WTC11 (cell line): ENCODE data around the gene CST9. TPM values are rescaled to one million over a fixed set of nuclear protein-coding genes. Genes with fewer than 3 reads are reported as not detected.

ENCODE experiments used
- ATAC-seq: fragments of 200-7000 bp; cut with Tn5 transposase; 2 replicates; pipeline ENCODE4 v1.10.0; 2021; ENCODE audit warnings: mild to moderate bottlenecking, moderate library complexity
- Bru-seq: library from RNA; stranded (reverse); fragments of 400-500 nt; gene quantifications from one replicate; lab custom pipeline; 2021; lab: Mats Ljungman, UMichigan
- CTCF ChIA-PET: fragments of 300-600 bp; sonication (Branson Sonifier 250); formaldehyde crosslinking; loops from one replicate; lab custom pipeline; 2021; ENCODE audit warnings: antibody characterized with exemption; lab: Charles Lee
- POLR2A ChIA-PET: fragments of 350-600 bp; sonication (Branson Sonifier 250); formaldehyde crosslinking; loops from one replicate; lab custom pipeline; 2021; ENCODE audit warnings: antibody characterized with exemption; lab: Charles Lee
- DNase-seq: peaks from one replicate; pipeline ENCODE4 v3.0.0; 2021; ENCODE audit warnings: low spot score
- H3K27ac Mint-ChIP-seq: 2 replicates; pipeline ENCODE4 v1.8.0; 2021; ENCODE audit warnings: mixed read lengths
- H3K27me3 Mint-ChIP-seq: 2 replicates; pipeline ENCODE4 v1.8.0; 2021; ENCODE audit warnings: low read depth, mild to moderate bottlenecking, moderate library complexity, mixed read lengths
- H3K36me3 Mint-ChIP-seq: 2 replicates; pipeline ENCODE4 v1.8.0; 2021; ENCODE audit warnings: mixed read lengths
- H3K4me1 Mint-ChIP-seq: 2 replicates; pipeline ENCODE4 v1.8.0; 2022; ENCODE audit warnings: mixed read lengths
- H3K4me3 Mint-ChIP-seq: 2 replicates; pipeline ENCODE4 v1.8.0; 2021; ENCODE audit warnings: mild to moderate bottlenecking, moderate library complexity, mixed read lengths
- H3K9me3 Mint-ChIP-seq: 2 replicates; pipeline ENCODE4 v1.8.0; 2021; ENCODE audit warnings: mixed read lengths
- CDX4 ChIP-seq: fragments of 250-450 bp; sonication (Bioruptor Pico); IDR thresholded peaks from 2 replicates; pipeline ENCODE4 v1.9.0; 2021; ENCODE audit warnings: moderate library complexity, mild to moderate bottlenecking, inconsistent platforms, borderline replicate concordance
- E2F1 ChIP-seq: sonication (generic); formaldehyde crosslinking; IDR thresholded peaks from 2 replicates; pipeline ENCODE4 v1.8.0; 2022; ENCODE audit warnings: mild to moderate bottlenecking, missing genetic modification reagents
- ESRRA ChIP-seq: sonication (generic); formaldehyde crosslinking; IDR thresholded peaks from 2 replicates; pipeline ENCODE4 v1.8.1; 2022; ENCODE audit warnings: mild to moderate bottlenecking, missing genetic modification reagents, borderline replicate concordance
- ETV6 ChIP-seq: sonication (generic); formaldehyde crosslinking; IDR thresholded peaks from 2 replicates; pipeline ENCODE4 v1.8.1; 2022; ENCODE audit warnings: mild to moderate bottlenecking, missing genetic modification reagents
- MAX ChIP-seq: sonication (generic); formaldehyde crosslinking; IDR thresholded peaks from 2 replicates; pipeline ENCODE4 v1.8.0; 2022; ENCODE audit warnings: mild to moderate bottlenecking, missing genetic modification reagents
- NFE2L1 ChIP-seq: sonication (generic); formaldehyde crosslinking; IDR thresholded peaks from 2 replicates; pipeline ENCODE4 v1.8.1; 2023; ENCODE audit warnings: missing genetic modification reagents
- NR1H2 ChIP-seq: sonication (generic); formaldehyde crosslinking; IDR thresholded peaks from 2 replicates; pipeline ENCODE4 v1.9.0; 2021; ENCODE audit warnings: mild to moderate bottlenecking, moderate library complexity, missing genetic modification reagents
- STAT6 ChIP-seq: sonication (generic); formaldehyde crosslinking; conservative IDR thresholded peaks from 2 replicates; pipeline ENCODE4 v1.8.1; 2023; ENCODE audit warnings: mild to moderate bottlenecking, low read depth, missing genetic modification reagents, moderate library complexity
- TEAD4 ChIP-seq: sonication (generic); formaldehyde crosslinking; IDR thresholded peaks from 2 replicates; pipeline ENCODE4 v1.8.0; 2022; ENCODE audit warnings: mild to moderate bottlenecking, missing genetic modification reagents
- TP53 ChIP-seq: sonication (generic); formaldehyde crosslinking; IDR thresholded peaks from 2 replicates; pipeline ENCODE4 v1.8.1; 2023; ENCODE audit warnings: mild to moderate bottlenecking, missing genetic modification reagents
- USF1 ChIP-seq: sonication (generic); formaldehyde crosslinking; IDR thresholded peaks from 2 replicates; pipeline ENCODE4 v1.8.0; 2022; ENCODE audit warnings: mild to moderate bottlenecking, missing genetic modification reagents
- ZBTB21 ChIP-seq: sonication (generic); formaldehyde crosslinking; IDR thresholded peaks from 2 replicates; pipeline ENCODE4 v1.8.1; 2023; ENCODE audit warnings: mild to moderate bottlenecking, missing genetic modification reagents, borderline replicate concordance
- ZNF219 ChIP-seq: sonication (generic); formaldehyde crosslinking; IDR thresholded peaks from 2 replicates; pipeline ENCODE4 v1.8.0; 2023; ENCODE audit warnings: missing genetic modification reagents, mild to moderate bottlenecking, borderline replicate concordance
- ZNF232 ChIP-seq: sonication (generic); formaldehyde crosslinking; IDR thresholded peaks from 2 replicates; pipeline ENCODE4 v1.8.0; 2022; ENCODE audit warnings: mild to moderate bottlenecking, missing genetic modification reagents
- ZNF425 ChIP-seq: fragments of 250-450 bp; sonication (Bioruptor Pico); conservative IDR thresholded peaks from 2 replicates; pipeline ENCODE4 v1.9.0; 2021; ENCODE audit warnings: mild to moderate bottlenecking
- ZNF671 ChIP-seq: fragments of 250-450 bp; sonication (Bioruptor Pico); IDR thresholded peaks from 2 replicates; pipeline ENCODE4 v1.8.0; 2021; ENCODE audit warnings: mild to moderate bottlenecking
- ZSCAN18 ChIP-seq: fragments of 250-450 bp; sonication (Bioruptor Pico); IDR thresholded peaks from 2 replicates; pipeline ENCODE4 v2.1.2; 2022; ENCODE audit warnings: mild to moderate bottlenecking, moderate library complexity
- long read RNA-seq, 3 experiments: library from RNA in 1 of 3; library from capped mRNA in 1 of 3; library from polyadenylated mRNA in 1 of 3; unstranded in 2 of 3; stranded (forward) in 1 of 3; transcript quantifications; one replicate each; pipeline ENCODE4 v2.0.0, GENCODE V29; 2021
- total RNA-seq: library from RNA; stranded (reverse); gene quantifications from 3 replicates; pipeline ENCODE4 v1.2.3, GENCODE V29; 2021

CST9 gene, protein sequence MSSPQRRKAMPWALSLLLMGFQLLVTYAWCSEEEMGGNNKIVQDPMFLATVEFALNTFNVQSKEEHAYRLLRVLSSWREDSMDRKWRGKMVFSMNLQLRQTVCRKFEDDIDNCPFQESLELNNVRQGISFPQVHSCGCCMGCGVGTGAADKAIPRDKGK
- total RNA-seq, result not detected in 3 replicates
- percentile 18 among the genes with signal in this experiment for Bru-seq, nascent RNA
- long read RNA-seq, experiment 1, result 0 reads
- long read RNA-seq, experiment 2, partial matches to known transcripts, result 0 of 1 reads
- long read RNA-seq, experiment 2, other reads (novel, unspliced or antisense), result 1 of 1 reads
- long read RNA-seq, experiment 3, result 0 reads

DNA sequence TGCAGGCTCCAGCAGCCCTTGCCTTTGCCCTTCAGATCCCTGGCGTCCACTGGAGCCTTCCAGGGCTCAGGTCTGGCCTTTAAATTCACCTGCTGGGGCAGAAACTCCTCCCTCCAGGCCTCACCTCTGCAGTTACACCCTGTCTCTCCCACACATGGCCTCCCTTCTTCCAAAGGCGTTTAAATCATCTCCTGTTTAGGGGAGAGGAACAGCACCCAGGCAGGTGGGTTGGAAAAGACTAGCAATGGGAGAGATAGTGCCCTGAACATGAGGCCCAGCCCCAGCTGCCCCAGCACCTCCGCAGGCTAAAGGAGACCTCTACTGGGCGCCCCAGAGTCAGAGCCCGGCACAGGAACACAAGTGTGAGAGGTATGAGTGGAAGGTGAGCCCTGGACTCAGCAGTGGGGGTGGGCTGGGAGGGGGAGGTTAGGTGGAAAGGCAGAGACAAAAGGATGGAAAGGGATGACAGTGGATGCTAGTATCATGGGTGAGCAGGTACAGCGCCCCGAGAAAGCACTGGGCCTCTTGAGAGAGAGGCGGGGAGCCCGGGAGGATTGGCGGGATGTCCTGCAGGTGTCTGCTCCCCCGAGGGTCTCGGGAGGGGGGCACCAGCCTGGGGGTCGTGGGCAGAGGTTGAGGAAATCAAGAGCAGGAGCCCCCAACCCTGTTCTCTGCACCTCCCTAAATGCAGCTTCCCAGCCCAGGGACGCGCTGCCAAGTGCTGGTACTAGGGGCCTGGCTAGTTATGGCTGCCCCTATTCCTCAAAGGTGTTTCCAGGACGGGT lies at the start of gene CST9:
TSS of gene CST9 (minus strand) at position 51 of the 785 bp plus-strand sequence. CDS start 53 bp downstream, outside the sequence.
- no peak for TF ChIP-seq ZNF425 (CRISPR knock-in tag)
- no peak for TF ChIP-seq NFE2L1 (CRISPR knock-in tag)
- TF ChIP-seq ZSCAN18 (CRISPR knock-in tag), result no peak
- 0 out of 2 replicates have a peak, but pooled peaks have one; percentile 45 for TF ChIP-seq MAX (CRISPR knock-in tag)
- no peak for TF ChIP-seq ZNF219 (CRISPR knock-in tag)
- no peak for TF ChIP-seq ZBTB21 (CRISPR knock-in tag)
- TF ChIP-seq ZNF232, result no peak
- TF ChIP-seq ZNF671 (CRISPR knock-in tag), result no peak
- CTCF ChIA-PET, result interaction anchor here (0.5 to 4.1 kb wide), 7 partner anchors 21 to 225 kb away, joined by 3 to 56 read pairs (median 6); no protein-coding TSS in a partner anchor

GRCh38 chr20:23654717-23655116 lies 49.0 kb upstream of the CST9 start:
- POLR2A ChIA-PET, result no interaction called here
- CTCF ChIA-PET, result interaction anchor here (0.9 to 2.5 kb wide), 3 partner anchors 14 to 213 kb away, joined by 3 to 12 read pairs (median 7); no protein-coding TSS in a partner anchor
- H3K4me1 Mint-ChIP-seq, result peaks cover 12% of the 10 kb centered on the region
- ATAC-seq, result no peak
- TF ChIP-seq TP53 (CRISPR knock-in tag) (no peak), NR1H2 (no peak)
- TF ChIP-seq, all 79 proteins: peak for 0
- H3K36me3 Mint-ChIP-seq, result no peaks in the 10 kb centered on the region
- DNase-seq, result no peak
- H3K27ac Mint-ChIP-seq, result no peak overlapping the region
- H3K27me3 Mint-ChIP-seq, result peaks cover 4% of the 10 kb centered on the region; the same call in 1 of the 2 replicates
- H3K9me3 Mint-ChIP-seq, result no peaks in the 10 kb centered on the region; the same call in 1 of the 2 replicates
- H3K4me3 Mint-ChIP-seq, result no peak overlapping the region

More for the DNA sequence above, at the start of gene CST9:
- Mint-ChIP-seq H3K36me3 (no peaks in the 10 kb centered on the region), H3K4me1 (peaks cover 32% of the 10 kb centered on the region), H3K4me3 (no peak within 1 kb of the TSS), H3K27me3 (peaks cover 26% of the 10 kb centered on the region; the same call in 1 of the 2 replicates), H3K9me3 (no peaks in the 10 kb centered on the region), H3K27ac (no peak within 1 kb of the TSS)
- POLR2A ChIA-PET, result no interaction called here
- DNase-seq (no peak), ATAC-seq (peak; percentile 12)

GRCh38 chr20:23654000-23654399 lies 48.3 kb upstream of the CST9 start:
- CTCF ChIA-PET, result interaction anchor here (2.0 to 2.5 kb wide), 2 partner anchors 15 to 212 kb away, joined by 7 to 12 read pairs; no protein-coding TSS in a partner anchor
- DNase-seq, result no peak

More at GRCh38 chr20:23654000-23654399, 48.3 kb upstream of the CST9 start:
- H3K4me1 Mint-ChIP-seq, result peaks cover 12% of the 10 kb centered on the region
- TF ChIP-seq ESRRA (CRISPR knock-in tag) (no peak), STAT6 (CRISPR knock-in tag) (no peak), E2F1 (CRISPR knock-in tag) (no peak), NR1H2 (no peak), USF1 (no peak), CDX4 (CRISPR knock-in tag) (no peak), TEAD4 (CRISPR knock-in tag) (no peak), ZNF671 (CRISPR knock-in tag) (no peak), ETV6 (CRISPR knock-in tag) (no peak)
- TF ChIP-seq, all 79 proteins: peak for 0
- POLR2A ChIA-PET, result no interaction called here
- Mint-ChIP-seq H3K9me3 (no peaks in the 10 kb centered on the region; the same call in 1 of the 2 replicates), H3K27ac (no peak overlapping the region), H3K4me3 (no peak overlapping the region), H3K27me3 (peaks cover 4% of the 10 kb centered on the region; the same call in 1 of the 2 replicates), H3K36me3 (no peaks in the 10 kb centered on the region)
- no peak for ATAC-seq
